Sigmoid colon (tissue), 7 donors: ENCODE data around the gene FAM174C. TPM values are rescaled to one million over a fixed set of nuclear protein-coding genes. Genes with fewer than 3 reads are reported as not detected.

Experiments used
- DNase-seq: peaks from one replicate; pipeline ENCODE4 v3.0.0-alpha.2; 2019
- H3K27ac ChIP-seq, 4 donors: fragments of 200-600 bp; sonication (generic); one replicate each; pipeline ENCODE4 v1.5.1; 2016 to 2019; ENCODE audit warnings: mild to moderate bottlenecking in 1 of 4
- H3K27me3 ChIP-seq, 3 donors: fragments of 200-600 bp; sonication (generic); one replicate each; pipeline ENCODE4 v1.5.1; 2019; ENCODE audit warnings: mild to moderate bottlenecking in 1 of 3
- H3K36me3 ChIP-seq, 4 donors: fragments of 200-600 bp; sonication (generic); one replicate each; pipeline ENCODE4 v1.5.1; 2016 to 2019
- H3K4me1 ChIP-seq, 4 donors: fragments of 200-600 bp; sonication (generic); one replicate each; pipeline ENCODE4 v1.5.1; 2017 to 2019
- H3K4me3 ChIP-seq, 4 donors: fragments of 200-600 bp; sonication (generic); one replicate each; pipeline ENCODE4 v1.5.1; 2017 to 2019; ENCODE audit warnings: mild to moderate bottlenecking in 2 of 4, moderate library complexity in 1 of 4
- H3K9me3 ChIP-seq, 4 donors: fragments of 200-600 bp in 3 of 4; sonication (generic) in 3 of 4; one replicate each; pipeline versions ENCODE4 v1.5.1 to v1.6.1; 2013 to 2019
- CTCF ChIP-seq, 4 experiments: fragments of 450-650 bp in 3 of 4; fragments of 200-600 bp in 1 of 4; IDR thresholded peaks; one replicate each; pipeline ENCODE4 v1.5.1; 2016 to 2019; ENCODE audit warnings: antibody characterized with exemption in 4 of 4, mild to moderate bottlenecking in 3 of 4, moderate library complexity in 2 of 4
- EP300 ChIP-seq, 4 donors: sonication (generic); formaldehyde crosslinking; IDR thresholded peaks; one replicate each; pipeline ENCODE4 v1.6.1; 2017; ENCODE audit warnings: antibody characterized with exemption in 4 of 4
- POLR2A ChIP-seq, 2 donors: fragments of 450-650 bp; IDR thresholded peaks; one replicate each; pipeline ENCODE4 v1.6.1; 2016; ENCODE audit warnings: antibody characterized with exemption in 2 of 2, mild to moderate bottlenecking in 2 of 2, moderate library complexity in 2 of 2
- POLR2AphosphoS5 ChIP-seq, 4 donors: sonication (generic); formaldehyde crosslinking; IDR thresholded peaks; one replicate each; pipeline ENCODE4 v1.6.1; 2017; ENCODE audit warnings: antibody characterized with exemption in 4 of 4
- WGBS, 2 donors: extraction: QIAGEN DNeasy Blood & Tissue Kit; methylation state at CpG; one replicate each; pipeline ENCODE4 v1.1.7; 2013; 5-methylcytosine and 5-hydroxymethylcytosine counted together
- intact Hi-C: fragments of 100-400 bp; cut with DNase I; formaldehyde crosslinking; loops from one replicate; pipeline ENCODE4 v1.15.1; 2023
- polyA plus RNA-seq, 3 donors: library from polyadenylated mRNA; stranded (reverse); fragments of 200-250 nt; gene quantifications; one replicate each; pipeline ENCODE4 v1.2.3, GENCODE V29; 2013
- total RNA-seq, 4 donors: library from RNA; depleted of rRNA; stranded (reverse); fragments of >200 nt; gene quantifications; one replicate each; pipeline ENCODE4 v1.1.0, GENCODE V29; 2016
- donor health status: healthy with polysubstance abuse.
- donor health status: Bipolar disorder and iron deficiency.
- donor health status: healthy.

FAM174C gene
- total and polyA plus RNA-seq, 7 donors: 24.7 to 87.8 (median 37.0) TPM

GRCh38 chr19:1249990-1250436, 25.3 kb upstream of the FAM174C start:
- intact Hi-C loops: loop anchor here (1.0 kb wide), 1 partner anchor 16 kb away; no protein-coding TSS in a partner anchor
- no peak for TF ChIP-seq CTCF (IDR thresholded peaks at IDR 0.05)
- peak; percentile 85 to 92 for TF ChIP-seq POLR2A (IDR thresholded peaks at IDR 0.05)
- Histone ChIP-seq H3K27me3 (no peaks in the 10 kb centered on the region), H3K36me3 (peaks cover 4 to 26% (median 11%) of the 10 kb centered on the region in 4 donors), H3K4me3 (peak overlapping the region; percentile 75 to 96 (median 86)), H3K4me1 (peaks cover 16 to 65% (median 60%) of the 10 kb centered on the region in 4 donors), H3K27ac (peak overlapping the region; percentile 96 to 100 (median 100)), H3K9me3 (no peaks in the 10 kb centered on the region)
- 0% methylated on average over 67 of the region's 67 CpGs for WGBS, 2 donors
- DNase-seq: no peak

GRCh38 chr19:1250437-1251260, 24.7 kb upstream of the FAM174C start:
- Histone ChIP-seq H3K27me3 (no peaks in the 10 kb centered on the region), H3K4me1 (peaks cover 16 to 65% (median 60%) of the 10 kb centered on the region in 4 donors), H3K9me3 (no peaks in the 10 kb centered on the region), H3K36me3 (peaks cover 10 to 32% (median 17%) of the 10 kb centered on the region in 4 donors), H3K4me3 (peak overlapping the region; percentile 75 to 96 (median 86)), H3K27ac (peak overlapping the region; percentile 96 to 100 (median 100))
- WGBS, 2 donors: 1% methylated on average over 90 of the region's 90 CpGs
- intact Hi-C loops: no loop called here
- peak; percentile 93 for DNase-seq
- TF ChIP-seq CTCF (IDR thresholded peaks at IDR 0.05) (no peak), POLR2A (IDR thresholded peaks at IDR 0.05) (no peak), POLR2AphosphoS5 (IDR thresholded peaks at IDR 0.05) (peak; percentile 30 to 48 (median 42)), EP300 (IDR thresholded peaks at IDR 0.05) (peak in 1 of 4 donors; percentile 53)

- peak; percentile 92 for DNase-seq
- no peaks in the 10 kb centered on the region for H3K9me3 ChIP-seq
- intact Hi-C loops: no loop called here
- TF ChIP-seq POLR2A (IDR thresholded peaks at IDR 0.05) (no peak), POLR2AphosphoS5 (IDR thresholded peaks at IDR 0.05) (peak in 3 of 4 donors; percentile 31 to 50 (median 47))
- H3K27me3 ChIP-seq: no peaks in the 10 kb centered on the region
- peaks cover 16 to 63% (median 57%) of the 10 kb centered on the region in 4 donors for H3K4me1 ChIP-seq
- H3K36me3 ChIP-seq: peaks cover 17 to 42% (median 21%) of the 10 kb centered on the region in 4 donors
- H3K27ac ChIP-seq: peak overlapping the region; percentile 96 to 100 (median 100)
- 2 to 3% methylated on average over 41 of the region's 41 CpGs for WGBS, 2 donors
- H3K4me3 ChIP-seq: peak overlapping the region; percentile 75 to 96 (median 86)
Observed at GRCh38 chr19:1251330-1252220, 23.8 kb upstream of the FAM174C start.

- peak; percentile 98 for DNase-seq
- peak overlapping the region; percentile 75 to 96 (median 86) for H3K4me3 ChIP-seq
- no peaks in the 10 kb centered on the region for H3K9me3 ChIP-seq
- H3K36me3 ChIP-seq: peaks cover 20 to 49% (median 26%) of the 10 kb centered on the region in 4 donors
- WGBS, 2 donors: 1% methylated on average over 30 of the region's 30 CpGs
- TF ChIP-seq POLR2AphosphoS5 (IDR thresholded peaks at IDR 0.05) (peak; percentile 52 to 82 (median 78)), POLR2A (IDR thresholded peaks at IDR 0.05) (no peak), EP300 (IDR thresholded peaks at IDR 0.05) (peak in 3 of 4 donors; percentile 3 to 59 (median 13))
- intact Hi-C loops: no loop called here
- H3K27ac ChIP-seq: peak overlapping the region; percentile 96 to 100 (median 100)
- peaks cover 16 to 69% (median 60%) of the 10 kb centered on the region in 4 donors for H3K4me1 ChIP-seq
- no peaks in the 10 kb centered on the region for H3K27me3 ChIP-seq
Observed at GRCh38 chr19:1252221-1252820, 23.0 kb upstream of the FAM174C start.

- H3K27me3 ChIP-seq: no peaks in the 10 kb centered on the region
- intact Hi-C loops: no loop called here
- H3K27ac ChIP-seq: peak overlapping the region; percentile 96 to 100 (median 100)
- no peaks in the 10 kb centered on the region for H3K9me3 ChIP-seq
- TF ChIP-seq CTCF (IDR thresholded peaks at IDR 0.05) (peak in 2 of 4 experiments; percentile 23 to 24), EP300 (IDR thresholded peaks at IDR 0.05) (peak in 2 of 4 donors; percentile 17 to 62), POLR2AphosphoS5 (IDR thresholded peaks at IDR 0.05) (peak; percentile 26 to 69 (median 60)), POLR2A (IDR thresholded peaks at IDR 0.05) (no peak)
- 1 to 2% methylated on average over 26 of the region's 26 CpGs for WGBS, 2 donors
- peaks cover 20 to 56% (median 26%) of the 10 kb centered on the region in 4 donors for H3K36me3 ChIP-seq
- peak; percentile 98 for DNase-seq
- peak overlapping the region; percentile 75 to 96 (median 86) for H3K4me3 ChIP-seq
- peaks cover 12 to 69% (median 59%) of the 10 kb centered on the region in 4 donors for H3K4me1 ChIP-seq
Observed at GRCh38 chr19:1252821-1253513, 22.4 kb upstream of the FAM174C start.
